K562 (cell line): ENCODE data around the gene ISL1. TPM values are rescaled to one million over a fixed set of nuclear protein-coding genes. Genes with fewer than 3 reads are reported as not detected.

Experiments used
- ATAC-seq: fragments of 200-7000 bp; cut with Tn5 transposase; 3 replicates; pipeline ENCODE4 v1.9.1; 2020; ENCODE audit warnings: moderate library complexity
- BruUV-seq: library from RNA; stranded (reverse); fragments of 400-500 nt; replicated peaks from 2 replicates; lab custom pipeline; 2021; lab: Mats Ljungman, UMichigan
- CTCF ChIA-PET: fragments of 300-600 bp; formaldehyde crosslinking; extraction: SDS; loops from one replicate; lab custom pipeline; 2021; ENCODE audit warnings: low intra/inter-chr PET ratio; lab: Yijun Ruan, JAX
- POLR2A ChIA-PET: fragments of 300-600, 350-650 bp; sonication (Branson Sonifier 250); formaldehyde crosslinking; extraction: SDS; loops from one replicate; lab custom pipeline; 2021; ENCODE audit warnings: antibody characterized with exemption, inconsistent platforms; lab: Yijun Ruan, JAX
- DNase-seq, 4 experiments: peaks; one replicate each; pipeline versions ENCODE4 v3.0.0 to v3.0.0-alpha.2; 2011 to 2018; ENCODE audit warnings: low spot score in 3 of 4, mixed read lengths in 3 of 4; ENCODE audit errors: extremely low read depth in 1 of 4
- FAIRE-seq: peaks from 2 replicates; lab custom pipeline; 2011; peaks lifted over from hg19 to GRCh38; lab: Jason Lieb, UNC
- H2AFZ ChIP-seq: 2 replicates; pipeline ENCODE4 v1.6.0; 2011; ENCODE audit warnings: low read depth, low read length, control low read depth, inconsistent platforms
- H3K27ac ChIP-seq: fragments of 200-600 bp; 3 replicates; pipeline ENCODE4 v1.8.0; 2011; ENCODE audit warnings: low read depth, mild to moderate bottlenecking, control low read depth, inconsistent platforms, low read length, moderate library complexity, mixed read lengths; ENCODE audit errors: extremely low read depth
- H3K27me3 ChIP-seq, 2 experiments: fragments of 300-600 bp in 1 of 2; 2 replicates in 1 of 2; 3 replicates in 1 of 2; pipeline versions ENCODE4 v1.6.0 to v1.8.0; 2011; ENCODE audit warnings: inconsistent platforms in 2 of 2, low read length in 2 of 2, mild to moderate bottlenecking in 1 of 2, mixed read lengths in 1 of 2, moderate library complexity in 1 of 2; ENCODE audit not compliant: control insufficient read depth in 2 of 2, insufficient read depth in 2 of 2
- H3K36me3 ChIP-seq: fragments of 300-600 bp; 3 replicates; pipeline ENCODE4 v1.8.0; 2011; ENCODE audit warnings: mild to moderate bottlenecking, low read length, inconsistent platforms; ENCODE audit not compliant: control insufficient read depth, insufficient read depth
- H3K4me1 ChIP-seq, 2 experiments: fragments of 200-600 bp in 1 of 2; replicated peaks in 1 of 2; 2 replicates in 1 of 2; 3 replicates in 1 of 2; pipeline versions ENCODE4 v1.5.1 to v1.8.0; 2011; ENCODE audit warnings: inconsistent platforms in 2 of 2, low read length in 2 of 2, mild to moderate bottlenecking in 1 of 2, mixed read lengths in 1 of 2, moderate library complexity in 1 of 2; ENCODE audit not compliant: control insufficient read depth in 2 of 2, insufficient read depth in 2 of 2
- H3K4me2 ChIP-seq: 2 replicates; pipeline ENCODE4 v1.6.1; 2011; ENCODE audit warnings: low read length, control low read depth, inconsistent platforms, mixed read lengths; ENCODE audit not compliant: insufficient read depth
- H3K4me3 ChIP-seq: fragments of 200-600 bp; sonication (generic), shearing (Covaris generic); 2 replicates; pipeline ENCODE4 v1.5.1; 2016; ENCODE audit warnings: control low read depth, inconsistent platforms
- H3K79me2 ChIP-seq: fragments of 200-600 bp; 3 replicates; pipeline ENCODE4 v1.8.0; 2011; ENCODE audit warnings: low read length, inconsistent platforms; ENCODE audit not compliant: control insufficient read depth, insufficient read depth
- H3K9ac ChIP-seq, 2 experiments: 2 replicates each; pipeline versions ENCODE4 v1.6.0 to v1.6.1; 2011; ENCODE audit warnings: low read depth in 2 of 2, low read length in 2 of 2, control low read depth in 1 of 2, inconsistent platforms in 1 of 2, mild to moderate bottlenecking in 1 of 2, mixed read lengths in 1 of 2; ENCODE audit not compliant: insufficient read depth in 1 of 2
- H3K9me1 ChIP-seq: one replicate; pipeline ENCODE4 v1.6.0; 2011; ENCODE audit warnings: inconsistent platforms, mild to moderate bottlenecking, low read length, moderate library complexity; ENCODE audit not compliant: control insufficient read depth, insufficient read depth
- H3K9me3 ChIP-seq: replicated peaks from 2 replicates; pipeline ENCODE4 v1.5.1; 2011; ENCODE audit warnings: low read depth, low read length, inconsistent platforms; ENCODE audit not compliant: control insufficient read depth, insufficient read depth
- H4K20me1 ChIP-seq: replicated peaks from 2 replicates; pipeline ENCODE4 v1.6.1; 2011; ENCODE audit warnings: low read length, inconsistent platforms, mixed read lengths; ENCODE audit not compliant: control insufficient read depth, insufficient read depth
- SOX6 ChIP-seq: fragments of 450-650 bp; IDR thresholded peaks from 2 replicates; pipeline ENCODE4 v1.6.1; 2014; ENCODE audit warnings: mild to moderate bottlenecking
- SREBF2 ChIP-seq: sonication (generic); formaldehyde crosslinking; IDR thresholded peaks from 2 replicates; pipeline ENCODE4 v1.4.0; 2020; ENCODE audit warnings: mild to moderate bottlenecking, missing genetic modification reagents
- TFAM ChIP-seq: fragments of 250-450 bp; sonication (Bioruptor Pico); conservative IDR thresholded peaks from 2 replicates; pipeline ENCODE4 v1.5.0; 2021; ENCODE audit warnings: mild to moderate bottlenecking, moderate library complexity
- WGBS: fragments of 100-300 bp; shearing (Covaris generic); methylation state at CpG from one replicate; pipeline ENCODE4 v1.1.6; 2016; ENCODE audit warnings: low coverage, mixed read lengths; ENCODE audit not compliant: insufficient coverage; ENCODE audit errors: missing lambda C conversion rate; 5-methylcytosine and 5-hydroxymethylcytosine counted together
- in situ Hi-C: fragments of 300-500 bp; cut with MboI; formaldehyde crosslinking; loops from 4 replicates; pipeline ENCODE4 v1.15.0; 2018; ENCODE audit warnings: inconsistent platforms, mixed read lengths
- intact Hi-C: fragments of 100-400 bp; cut with micrococcal nuclease; formaldehyde crosslinking; loops from 2 replicates; pipeline ENCODE4 v1.14.2; 2022
- polyA plus RNA-seq, 8 experiments: library from polyadenylated mRNA; depleted of rRNA in 4 of 8; stranded (reverse) in 5 of 8; unstranded in 3 of 8; fragments of >200 nt; fragmentation: Nextera tagmentation in 2 of 8; fragmentation: Illumina TruSeq in 1 of 8; extraction: Ambion mirVana in 2 of 8; extraction: Trizol in 1 of 8; gene quantifications; 2 replicates each; pipeline versions ENCODE4 v1.2.1 to v1.2.3, GENCODE V29; 2011 to 2014; ENCODE audit warnings: inconsistent platforms in 1 of 8, missing spikeins in 1 of 8
- total RNA-seq, 7 experiments: library from RNA; depleted of rRNA in 6 of 7; stranded (reverse); fragments of >200 nt in 6 of 7; fragmentation: Illumina TruSeq in 2 of 7; extraction: Trizol in 2 of 7; gene quantifications; 2 replicates each; pipeline versions ENCODE4 v1.2.1 to v1.2.3, GENCODE V29; 2011 to 2021; ENCODE audit warnings: low replicate concordance in 1 of 7
- TF ChIP-seq, protein P1 (sequence below), 2 experiments: fragments of 450-650 bp; conservative IDR thresholded peaks; 2 replicates each; pipeline ENCODE4 v1.6.1; 2017; ENCODE audit warnings: mild to moderate bottlenecking in 2 of 2, moderate library complexity in 2 of 2
- TF ChIP-seq, protein P2 (sequence below), 2 experiments: fragments of 450-650 bp; IDR thresholded peaks; 2 replicates each; pipeline ENCODE4 v1.6.1; 2018; ENCODE audit warnings: mild to moderate bottlenecking in 2 of 2, low read depth in 1 of 2; ENCODE audit not compliant: partially characterized antibody in 2 of 2
- TF ChIP-seq, protein P3 (sequence below), 2 experiments: fragments of 450-650 bp; IDR thresholded peaks; 2 replicates each; pipeline ENCODE4 v1.6.1; 2016

The ISL1 gene
- total and polyA plus RNA-seq, 9 of the 15 experiments (the other 6 are each of a cell fraction or from before 2014, with no cell fraction given): not detected

DNA sequence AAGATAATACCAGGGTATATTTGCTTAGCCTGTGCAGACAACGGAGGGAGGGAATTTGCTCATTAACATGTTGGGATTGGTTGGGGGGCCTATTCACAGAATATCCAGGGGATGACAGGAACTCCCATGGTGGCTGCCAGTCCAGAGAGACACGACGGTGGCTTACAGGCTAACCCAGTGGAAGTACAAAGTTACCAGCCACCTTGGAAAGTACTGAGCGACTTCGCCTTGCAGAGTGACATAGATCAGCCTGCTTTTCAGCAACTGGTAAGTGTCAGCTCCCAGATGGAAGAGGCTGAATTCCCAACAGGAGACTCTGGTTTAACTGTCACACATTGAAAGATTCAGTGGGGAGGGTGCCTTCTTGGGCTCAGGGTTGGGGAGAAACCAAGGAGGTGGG, 7.9 kb downstream of the ISL1 start:
- 0% methylated on average over 5 of the region's 5 CpGs for WGBS
- no TSS peak for BruUV-seq
- CTCF ChIA-PET: no interaction called here

DNA sequence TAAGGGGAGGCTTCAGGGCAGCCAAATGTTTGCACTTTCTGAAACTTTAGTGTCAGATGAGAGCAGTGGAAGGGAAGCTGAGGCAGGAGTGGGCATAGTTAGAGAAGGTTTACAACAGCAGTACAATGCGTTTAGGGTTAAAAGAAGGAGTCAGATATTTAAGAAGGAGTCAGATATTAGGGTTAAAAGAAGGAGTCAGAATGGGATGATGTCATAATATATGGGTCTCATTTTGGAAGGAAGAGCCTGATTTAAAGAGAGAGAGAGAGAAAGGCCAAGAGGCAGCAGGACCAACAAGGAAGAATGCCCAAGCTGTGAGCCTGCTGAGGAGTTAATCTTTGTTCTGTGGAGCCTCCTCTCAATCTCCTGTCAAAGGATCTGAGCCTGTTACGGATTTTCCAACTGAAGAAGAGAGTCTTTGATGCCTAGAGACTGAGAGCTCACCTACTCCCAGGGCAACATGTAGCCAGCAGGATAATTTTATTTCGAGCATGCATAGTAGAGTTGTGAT, 9.5 kb downstream of the ISL1 start:
- H3K4me2 ChIP-seq: no peak overlapping the region
- ChIA-PET CTCF (no interaction called here), POLR2A (no interaction called here)
- no peak overlapping the region for H3K27ac ChIP-seq
- no peaks in the 10 kb centered on the region for H3K4me1 ChIP-seq
- FAIRE-seq: no peak
- no peak overlapping the region for H3K4me3 ChIP-seq
- intact Hi-C loops (no loop called here), in situ Hi-C loops (loop anchor here (25.0 kb wide), 1 partner anchor 1270 kb away; no protein-coding TSS in a partner anchor)
- DNase-seq: no peak
- H4K20me1 ChIP-seq: no peaks in the 10 kb centered on the region
- no peaks in the 10 kb centered on the region for H3K79me2 ChIP-seq
- 2% methylated on average over 3 of the region's 3 CpGs for WGBS
- H3K9me1 ChIP-seq: no peaks in the 10 kb centered on the region
- no peak overlapping the region for H3K9ac ChIP-seq
- H3K9me3 ChIP-seq: no peaks in the 10 kb centered on the region
- no peak overlapping the region for H2AFZ ChIP-seq
- no peak for ATAC-seq
- H3K36me3 ChIP-seq: no peaks in the 10 kb centered on the region
- H3K27me3 ChIP-seq: peaks cover 0 to 7% of the 10 kb centered on the region in 2 experiments; a peak in 2 of 5 replicates
- BruUV-seq: no TSS peak
- TF ChIP-seq, protein P1, sequence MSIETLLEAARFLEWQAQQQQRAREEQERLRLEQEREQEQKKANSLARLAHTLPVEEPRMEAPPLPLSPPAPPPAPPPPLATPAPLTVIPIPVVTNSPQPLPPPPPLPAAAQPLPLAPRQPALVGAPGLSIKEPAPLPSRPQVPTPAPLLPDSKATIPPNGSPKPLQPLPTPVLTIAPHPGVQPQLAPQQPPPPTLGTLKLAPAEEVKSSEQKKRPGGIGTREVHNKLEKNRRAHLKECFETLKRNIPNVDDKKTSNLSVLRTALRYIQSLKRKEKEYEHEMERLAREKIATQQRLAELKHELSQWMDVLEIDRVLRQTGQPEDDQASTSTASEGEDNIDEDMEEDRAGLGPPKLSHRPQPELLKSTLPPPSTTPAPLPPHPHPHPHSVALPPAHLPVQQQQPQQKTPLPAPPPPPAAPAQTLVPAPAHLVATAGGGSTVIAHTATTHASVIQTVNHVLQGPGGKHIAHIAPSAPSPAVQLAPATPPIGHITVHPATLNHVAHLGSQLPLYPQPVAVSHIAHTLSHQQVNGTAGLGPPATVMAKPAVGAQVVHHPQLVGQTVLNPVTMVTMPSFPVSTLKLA (conservative IDR thresholded peaks at IDR 0.05): no peak
- TF ChIP-seq SREBF2 (CRISPR knock-in tag) (no peak), TFAM (CRISPR knock-in tag) (no peak), SOX6 (no peak)
- TF ChIP-seq, protein P2, sequence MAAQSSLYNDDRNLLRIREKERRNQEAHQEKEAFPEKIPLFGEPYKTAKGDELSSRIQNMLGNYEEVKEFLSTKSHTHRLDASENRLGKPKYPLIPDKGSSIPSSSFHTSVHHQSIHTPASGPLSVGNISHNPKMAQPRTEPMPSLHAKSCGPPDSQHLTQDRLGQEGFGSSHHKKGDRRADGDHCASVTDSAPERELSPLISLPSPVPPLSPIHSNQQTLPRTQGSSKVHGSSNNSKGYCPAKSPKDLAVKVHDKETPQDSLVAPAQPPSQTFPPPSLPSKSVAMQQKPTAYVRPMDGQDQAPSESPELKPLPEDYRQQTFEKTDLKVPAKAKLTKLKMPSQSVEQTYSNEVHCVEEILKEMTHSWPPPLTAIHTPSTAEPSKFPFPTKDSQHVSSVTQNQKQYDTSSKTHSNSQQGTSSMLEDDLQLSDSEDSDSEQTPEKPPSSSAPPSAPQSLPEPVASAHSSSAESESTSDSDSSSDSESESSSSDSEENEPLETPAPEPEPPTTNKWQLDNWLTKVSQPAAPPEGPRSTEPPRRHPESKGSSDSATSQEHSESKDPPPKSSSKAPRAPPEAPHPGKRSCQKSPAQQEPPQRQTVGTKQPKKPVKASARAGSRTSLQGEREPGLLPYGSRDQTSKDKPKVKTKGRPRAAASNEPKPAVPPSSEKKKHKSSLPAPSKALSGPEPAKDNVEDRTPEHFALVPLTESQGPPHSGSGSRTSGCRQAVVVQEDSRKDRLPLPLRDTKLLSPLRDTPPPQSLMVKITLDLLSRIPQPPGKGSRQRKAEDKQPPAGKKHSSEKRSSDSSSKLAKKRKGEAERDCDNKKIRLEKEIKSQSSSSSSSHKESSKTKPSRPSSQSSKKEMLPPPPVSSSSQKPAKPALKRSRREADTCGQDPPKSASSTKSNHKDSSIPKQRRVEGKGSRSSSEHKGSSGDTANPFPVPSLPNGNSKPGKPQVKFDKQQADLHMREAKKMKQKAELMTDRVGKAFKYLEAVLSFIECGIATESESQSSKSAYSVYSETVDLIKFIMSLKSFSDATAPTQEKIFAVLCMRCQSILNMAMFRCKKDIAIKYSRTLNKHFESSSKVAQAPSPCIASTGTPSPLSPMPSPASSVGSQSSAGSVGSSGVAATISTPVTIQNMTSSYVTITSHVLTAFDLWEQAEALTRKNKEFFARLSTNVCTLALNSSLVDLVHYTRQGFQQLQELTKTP (IDR thresholded peaks at IDR 0.05; ENCODE audit: low read depth in 1 of 2, partially characterized antibody in 2 of 2): no peak

More for the DNA sequence above, 7.9 kb downstream of the ISL1 start:
- Histone ChIP-seq H3K4me1 (no peaks in the 10 kb centered on the region), H3K27me3 (peaks cover 0 to 12% of the 10 kb centered on the region in 2 experiments; a peak in 2 of 5 replicates), H3K4me3 (no peak overlapping the region), H3K9ac (no peak overlapping the region), H3K4me2 (no peak overlapping the region), H3K9me3 (no peaks in the 10 kb centered on the region), H3K27ac (no peak overlapping the region), H3K9me1 (no peaks in the 10 kb centered on the region), H2AFZ (no peak overlapping the region), H3K36me3 (no peaks in the 10 kb centered on the region), H4K20me1 (no peaks in the 10 kb centered on the region), H3K79me2 (no peaks in the 10 kb centered on the region)
- POLR2A ChIA-PET: no interaction called here
- DNase-seq: no peak
- TF ChIP-seq, protein P3, sequence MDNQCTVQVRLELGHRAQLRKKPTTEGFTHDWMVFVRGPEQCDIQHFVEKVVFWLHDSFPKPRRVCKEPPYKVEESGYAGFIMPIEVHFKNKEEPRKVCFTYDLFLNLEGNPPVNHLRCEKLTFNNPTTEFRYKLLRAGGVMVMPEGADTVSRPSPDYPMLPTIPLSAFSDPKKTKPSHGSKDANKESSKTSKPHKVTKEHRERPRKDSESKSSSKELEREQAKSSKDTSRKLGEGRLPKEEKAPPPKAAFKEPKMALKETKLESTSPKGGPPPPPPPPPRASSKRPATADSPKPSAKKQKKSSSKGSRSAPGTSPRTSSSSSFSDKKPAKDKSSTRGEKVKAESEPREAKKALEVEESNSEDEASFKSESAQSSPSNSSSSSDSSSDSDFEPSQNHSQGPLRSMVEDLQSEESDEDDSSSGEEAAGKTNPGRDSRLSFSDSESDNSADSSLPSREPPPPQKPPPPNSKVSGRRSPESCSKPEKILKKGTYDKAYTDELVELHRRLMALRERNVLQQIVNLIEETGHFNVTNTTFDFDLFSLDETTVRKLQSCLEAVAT (IDR thresholded peaks at IDR 0.05): no peak
- no peak for FAIRE-seq
- in situ Hi-C loops: loop anchor here (25.0 kb wide), 1 partner anchor 1271 kb away; no protein-coding TSS in a partner anchor
- intact Hi-C loops: no loop called here
- ATAC-seq: no peak
